Spinal cord (tissue), 10 donors: ENCODE measurements around the gene PARD3B. TPM values are rescaled to one million over a fixed set of nuclear protein-coding genes. Genes with fewer than 3 reads are reported as not detected.

ENCODE experiments used
- DNase-seq, 6 donors: peaks; one replicate each; pipeline versions ENCODE4 v3.0.0 to v3.0.0-alpha.2; 2013 to 2015; ENCODE audit warnings: low spot score in 6 of 6, low read depth in 4 of 6
- H3K27ac ChIP-seq: one replicate; pipeline ENCODE4 v1.5.1; 2013; ENCODE audit warnings: low read depth, low read length, control low read depth
- H3K27me3 ChIP-seq: one replicate; pipeline ENCODE4 v1.6.1; 2013; ENCODE audit warnings: low read length; ENCODE audit not compliant: control insufficient read depth, insufficient read depth
- H3K36me3 ChIP-seq: one replicate; pipeline ENCODE4 v1.6.1; 2013; ENCODE audit warnings: low read length; ENCODE audit not compliant: control insufficient read depth, insufficient read depth
- H3K4me1 ChIP-seq: one replicate; pipeline ENCODE4 v1.6.1; 2013; ENCODE audit warnings: low read length; ENCODE audit not compliant: control insufficient read depth, insufficient read depth
- H3K4me3 ChIP-seq: one replicate; pipeline ENCODE4 v1.5.1; 2013; ENCODE audit warnings: low read depth, low read length, control low read depth
- H3K9me3 ChIP-seq: one replicate; pipeline ENCODE4 v1.6.1; 2013; ENCODE audit warnings: low read length; ENCODE audit not compliant: control insufficient read depth, insufficient read depth
- WGBS: methylation state at CpG from one replicate; pipeline ENCODE4 v1.1.5; 2013; ENCODE audit warnings: missing lambda C conversion rate; ENCODE audit not compliant: insufficient coverage; 5-methylcytosine and 5-hydroxymethylcytosine counted together
- polyA plus RNA-seq, 2 donors: library from polyadenylated mRNA; unstranded; fragments of 120-200 nt; gene quantifications; one replicate each; pipeline ENCODE4 v1.2.1, GENCODE V29; 2013; ENCODE audit not compliant: insufficient read length in 2 of 2
- total RNA-seq, 2 donors: library from RNA; depleted of rRNA in 1 of 2; stranded (reverse); fragments of 120-200 nt in 1 of 2; fragments of >200 nt in 1 of 2; gene quantifications; one replicate each; pipeline versions ENCODE4 v1.2.3 to v1.2.4, GENCODE V29; 2013 to 2014
- donor health status: healthy.

PARD3B gene
- total and polyA plus RNA-seq, 4 donors: 10.8 to 34.6 (median 22.1) TPM

DNA sequence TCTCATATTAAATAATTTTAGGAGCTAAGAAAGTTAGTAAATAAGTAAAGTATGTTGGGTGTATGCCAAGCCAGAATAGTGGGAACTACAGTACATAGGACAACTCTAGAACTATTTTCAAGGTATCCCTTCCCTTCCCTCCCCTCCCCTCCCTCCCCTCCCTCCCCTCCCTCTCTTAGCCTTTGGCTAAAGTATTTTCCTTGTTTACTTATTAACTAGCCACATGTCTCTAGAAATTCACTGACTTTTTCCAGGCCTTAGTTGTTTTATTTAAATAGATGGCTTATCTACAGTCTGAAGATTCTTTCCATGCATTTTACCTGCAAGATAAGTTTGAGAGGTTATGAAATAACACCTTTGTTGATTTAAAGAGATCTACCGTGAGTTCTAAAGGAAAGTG is 402.1 kb downstream of the PARD3B start:
- no peak for DNase-seq
- peaks cover 2% of the 10 kb centered on the region for H3K9me3 ChIP-seq
- H3K27me3 ChIP-seq: no peaks in the 10 kb centered on the region
- H3K4me3 ChIP-seq: no peak overlapping the region
- no peaks in the 10 kb centered on the region for H3K4me1 ChIP-seq
- no peaks in the 10 kb centered on the region for H3K36me3 ChIP-seq
- WGBS: no CpG with 5 or more reads among the region's 1 CpG
- H3K27ac ChIP-seq: no peak overlapping the region

- H3K9me3 ChIP-seq: peaks cover 2% of the 10 kb centered on the region
- H3K4me3 ChIP-seq: no peak overlapping the region
- no peaks in the 10 kb centered on the region for H3K27me3 ChIP-seq
- DNase-seq: peak in 1 of 6 donors; percentile 47
- H3K36me3 ChIP-seq: no peaks in the 10 kb centered on the region
- no peak overlapping the region for H3K27ac ChIP-seq
- no CpG with 5 or more reads among the region's 3 CpGs for WGBS
- H3K4me1 ChIP-seq: no peaks in the 10 kb centered on the region
Observed at GRCh38 chr2:204948024-204948763, 402.9 kb downstream of the PARD3B start.

- no CpG with 5 or more reads among the region's 1 CpG for WGBS
- H3K4me1 ChIP-seq: no peaks in the 10 kb centered on the region
- peaks cover 2% of the 10 kb centered on the region for H3K9me3 ChIP-seq
- H3K36me3 ChIP-seq: no peaks in the 10 kb centered on the region
- H3K27me3 ChIP-seq: no peaks in the 10 kb centered on the region
- H3K27ac ChIP-seq: no peak overlapping the region
- H3K4me3 ChIP-seq: no peak overlapping the region
- DNase-seq: no peak
Observed at GRCh38 chr2:204948822-204949221, 403.5 kb downstream of the PARD3B start.

GRCh38 chr2:204950695-204951346 is 405.5 kb downstream of the PARD3B start:
- H3K27me3 ChIP-seq: no peaks in the 10 kb centered on the region
- DNase-seq: no peak
- H3K9me3 ChIP-seq: peaks cover 2% of the 10 kb centered on the region
- no peaks in the 10 kb centered on the region for H3K4me1 ChIP-seq
- H3K27ac ChIP-seq: no peak overlapping the region
- H3K4me3 ChIP-seq: no peak overlapping the region
- WGBS: 100% methylated on average over 1 of the region's 2 CpGs
- no peaks in the 10 kb centered on the region for H3K36me3 ChIP-seq

- Histone ChIP-seq H3K4me3 (no peak overlapping the region), H3K27me3 (no peaks in the 10 kb centered on the region), H3K9me3 (no peaks in the 10 kb centered on the region), H3K36me3 (no peaks in the 10 kb centered on the region), H3K27ac (no peak overlapping the region), H3K4me1 (no peaks in the 10 kb centered on the region)
- no CpG with 5 or more reads among the region's 1 CpG for whole genome bisulfite sequencing
- DNase-seq: no peak
Observed at GRCh38 chr2:204958371-204958770, 413.1 kb downstream of the PARD3B start.

- WGBS: no CpG with 5 or more reads among the region's 3 CpGs
- DNase-seq: no peak
- H3K4me3 ChIP-seq: no peak overlapping the region
- H3K4me1 ChIP-seq: peaks cover 3% of the 10 kb centered on the region
- no peaks in the 10 kb centered on the region for H3K27me3 ChIP-seq
- no peaks in the 10 kb centered on the region for H3K36me3 ChIP-seq
- no peak overlapping the region for H3K27ac ChIP-seq
- H3K9me3 ChIP-seq: no peaks in the 10 kb centered on the region
Observed at GRCh38 chr2:204964414-204964813, 419.1 kb downstream of the PARD3B start.

GRCh38 chr2:204966245-204966644 is 421.0 kb downstream of the PARD3B start:
- 20% methylated on average over 1 of the region's 5 CpGs for WGBS
- Histone ChIP-seq H3K36me3 (no peaks in the 10 kb centered on the region), H3K9me3 (no peaks in the 10 kb centered on the region), H3K4me1 (peaks cover 3% of the 10 kb centered on the region), H3K27ac (no peak overlapping the region), H3K27me3 (no peaks in the 10 kb centered on the region), H3K4me3 (no peak overlapping the region)
- DNase-seq: peak in 2 of 6 donors; percentile 20 to 66

- WGBS: 69% methylated on average over 4 of the region's 7 CpGs
- H3K4me3 ChIP-seq: no peak overlapping the region
Observed at GRCh38 chr2:204967199-204967960, 422.1 kb downstream of the PARD3B start.

GRCh38 chr2:204971206-204971907 is 426.1 kb downstream of the PARD3B start:
- H3K27ac ChIP-seq: peak overlapping the region; percentile 42
- peak in 1 of 6 donors; percentile 18 for DNase-seq
- no peaks in the 10 kb centered on the region for H3K9me3 ChIP-seq
- no CpG with 5 or more reads among the region's 2 CpGs for WGBS
- no peaks in the 10 kb centered on the region for H3K36me3 ChIP-seq
- H3K4me3 ChIP-seq: no peak overlapping the region
- H3K4me1 ChIP-seq: peaks cover 3% of the 10 kb centered on the region
- no peaks in the 10 kb centered on the region for H3K27me3 ChIP-seq

More at GRCh38 chr2:204967199-204967960, 422.1 kb downstream of the PARD3B start:
- Histone ChIP-seq H3K27me3 (no peaks in the 10 kb centered on the region), H3K4me1 (peaks cover 3% of the 10 kb centered on the region), H3K9me3 (no peaks in the 10 kb centered on the region), H3K36me3 (no peaks in the 10 kb centered on the region), H3K27ac (no peak overlapping the region)
- DNase-seq: peak in 2 of 6 donors; percentile 38 to 41
